ENCODE data around the gene NUP188.

The NUP188 gene

DNA sequence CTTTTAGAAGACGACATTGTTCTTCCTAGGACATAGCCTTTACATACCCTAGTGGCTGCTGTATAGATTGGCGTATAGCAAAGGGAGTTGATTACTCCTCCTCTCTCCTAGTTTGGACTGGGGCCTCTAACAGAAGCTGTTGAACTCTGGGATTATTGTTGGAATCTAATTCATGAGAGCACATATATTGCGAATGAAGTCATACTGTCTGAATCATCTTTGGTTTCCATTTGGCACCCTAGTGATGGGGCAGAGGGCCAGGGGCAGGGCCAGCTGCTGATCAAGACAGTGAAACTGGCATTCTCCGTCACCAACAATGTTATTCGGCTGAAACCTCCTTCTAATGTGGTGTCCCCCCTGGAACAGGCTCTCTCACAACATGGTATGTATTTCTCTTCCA is 40.3 kb downstream of the NUP188 start:
- no peak for TF ChIP-seq ZNF8 (CRISPR knock-in tag; IDR thresholded peaks at IDR 0.05)
- TF ChIP-seq, protein P1, sequence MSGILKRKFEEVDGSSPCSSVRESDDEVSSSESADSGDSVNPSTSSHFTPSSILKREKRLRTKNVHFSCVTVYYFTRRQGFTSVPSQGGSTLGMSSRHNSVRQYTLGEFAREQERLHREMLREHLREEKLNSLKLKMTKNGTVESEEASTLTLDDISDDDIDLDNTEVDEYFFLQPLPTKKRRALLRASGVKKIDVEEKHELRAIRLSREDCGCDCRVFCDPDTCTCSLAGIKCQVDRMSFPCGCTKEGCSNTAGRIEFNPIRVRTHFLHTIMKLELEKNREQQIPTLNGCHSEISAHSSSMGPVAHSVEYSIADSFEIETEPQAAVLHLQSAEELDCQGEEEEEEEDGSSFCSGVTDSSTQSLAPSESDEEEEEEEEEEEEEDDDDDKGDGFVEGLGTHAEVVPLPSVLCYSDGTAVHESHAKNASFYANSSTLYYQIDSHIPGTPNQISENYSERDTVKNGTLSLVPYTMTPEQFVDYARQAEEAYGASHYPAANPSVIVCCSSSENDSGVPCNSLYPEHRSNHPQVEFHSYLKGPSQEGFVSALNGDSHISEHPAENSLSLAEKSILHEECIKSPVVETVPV (CRISPR knock-in tag; IDR thresholded peaks at IDR 0.05): no peak
- TF ChIP-seq ZNF70 (CRISPR knock-in tag; IDR thresholded peaks at IDR 0.05): no peak
- no peak for TF ChIP-seq PPARA (CRISPR knock-in tag; IDR thresholded peaks at IDR 0.05; ENCODE audit: borderline replicate concordance)
- TF ChIP-seq, protein P2, sequence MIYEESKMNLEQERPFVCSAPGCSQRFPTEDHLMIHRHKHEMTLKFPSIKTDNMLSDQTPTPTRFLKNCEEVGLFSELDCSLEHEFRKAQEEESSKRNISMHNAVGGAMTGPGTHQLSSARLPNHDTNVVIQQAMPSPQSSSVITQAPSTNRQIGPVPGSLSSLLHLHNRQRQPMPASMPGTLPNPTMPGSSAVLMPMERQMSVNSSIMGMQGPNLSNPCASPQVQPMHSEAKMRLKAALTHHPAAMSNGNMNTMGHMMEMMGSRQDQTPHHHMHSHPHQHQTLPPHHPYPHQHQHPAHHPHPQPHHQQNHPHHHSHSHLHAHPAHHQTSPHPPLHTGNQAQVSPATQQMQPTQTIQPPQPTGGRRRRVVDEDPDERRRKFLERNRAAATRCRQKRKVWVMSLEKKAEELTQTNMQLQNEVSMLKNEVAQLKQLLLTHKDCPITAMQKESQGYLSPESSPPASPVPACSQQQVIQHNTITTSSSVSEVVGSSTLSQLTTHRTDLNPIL (CRISPR knock-in tag; IDR thresholded peaks at IDR 0.05; ENCODE audit: low read depth): 0 out of 2 replicates have a peak, but pooled peaks have one; percentile 24
- TF ChIP-seq ESRRG (CRISPR knock-in tag; IDR thresholded peaks at IDR 0.05): no peak
- no peak for TF ChIP-seq OSR1 (CRISPR knock-in tag; IDR thresholded peaks at IDR 0.05)
- no peak for TF ChIP-seq GLIS3 (CRISPR knock-in tag; IDR thresholded peaks at IDR 0.05)
- no peak for TF ChIP-seq RARB (CRISPR knock-in tag; IDR thresholded peaks at IDR 0.05)
- peak; percentile 58; the same call in 1 of the 2 replicates for TF ChIP-seq SNAI2 (CRISPR knock-in tag; IDR thresholded peaks at IDR 0.05)
- peak; percentile 91 for ATAC-seq

DNA sequence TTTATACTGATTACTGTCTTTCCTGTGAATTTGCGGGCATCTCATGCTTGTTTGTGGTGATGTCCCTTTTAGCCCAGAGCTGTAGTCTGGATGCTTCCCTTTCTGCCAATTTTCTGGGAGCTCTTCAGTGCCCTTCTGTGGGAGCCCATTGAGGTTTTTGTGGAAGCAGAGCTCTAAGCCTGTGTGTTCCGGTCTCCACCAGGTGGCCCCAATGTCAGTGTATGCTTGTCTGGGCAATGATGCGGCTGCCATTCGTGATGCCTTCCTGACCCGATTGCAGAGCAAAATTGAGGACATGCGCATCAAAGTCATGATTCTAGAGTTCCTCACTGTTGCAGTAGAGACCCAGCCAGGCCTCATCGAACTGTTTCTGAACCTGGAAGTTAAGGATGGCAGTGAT is 45.5 kb downstream of the NUP188 start:
- TF ChIP-seq TOX (CRISPR knock-in tag; IDR thresholded peaks at IDR 0.05; ENCODE audit: borderline replicate concordance): no peak
- no peak for TF ChIP-seq CSDC2 (CRISPR knock-in tag; IDR thresholded peaks at IDR 0.05)
- TF ChIP-seq ZFP3 (CRISPR knock-in tag; IDR thresholded peaks at IDR 0.05): no peak
- TF ChIP-seq ZC3H10 (CRISPR knock-in tag; IDR thresholded peaks at IDR 0.05): no peak
- TF ChIP-seq, protein P2 (CRISPR knock-in tag; IDR thresholded peaks at IDR 0.05; ENCODE audit: low read depth): no peak
- no peak for TF ChIP-seq ZNF8 (CRISPR knock-in tag; IDR thresholded peaks at IDR 0.05)
- no peak for TF ChIP-seq RARB (CRISPR knock-in tag; IDR thresholded peaks at IDR 0.05)
- no peak for TF ChIP-seq ESRRG (CRISPR knock-in tag; IDR thresholded peaks at IDR 0.05)
- ATAC-seq: peak; percentile 72; the same call in 2 of the 3 replicates

DNA sequence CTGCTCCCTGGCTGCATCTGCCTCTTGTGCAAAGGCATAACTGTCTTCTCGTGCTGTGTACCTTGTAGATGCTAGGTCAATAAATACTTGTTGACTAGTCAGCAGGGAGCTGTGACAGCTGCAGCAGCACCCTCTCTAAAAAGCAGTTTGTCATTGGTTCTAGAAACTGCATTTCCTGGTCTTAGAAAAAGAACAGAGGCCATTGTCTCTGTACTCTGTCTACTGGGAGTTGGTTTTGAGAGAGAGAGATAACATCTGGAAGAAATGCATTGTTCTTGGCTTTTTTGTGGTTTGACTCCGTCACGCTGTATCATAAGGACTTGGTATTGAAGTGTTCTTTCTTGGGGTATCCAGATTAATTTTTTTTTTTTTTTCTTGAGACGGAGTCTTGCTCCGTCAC is 48.3 kb downstream of the NUP188 start:
- no peak for ATAC-seq
- TF ChIP-seq TOX (CRISPR knock-in tag; IDR thresholded peaks at IDR 0.05; ENCODE audit: borderline replicate concordance): no peak
- no peak for TF ChIP-seq BACH2 (CRISPR knock-in tag; IDR thresholded peaks at IDR 0.05; ENCODE audit: borderline replicate concordance)
- TF ChIP-seq PPARA (CRISPR knock-in tag; IDR thresholded peaks at IDR 0.05; ENCODE audit: borderline replicate concordance): no peak
- TF ChIP-seq ZFP3 (CRISPR knock-in tag; IDR thresholded peaks at IDR 0.05): no peak
- no peak for TF ChIP-seq OSR1 (CRISPR knock-in tag; IDR thresholded peaks at IDR 0.05)
- no peak for TF ChIP-seq ARNTL (CRISPR knock-in tag; IDR thresholded peaks at IDR 0.05; ENCODE audit: borderline replicate concordance, low read depth)

DNA sequence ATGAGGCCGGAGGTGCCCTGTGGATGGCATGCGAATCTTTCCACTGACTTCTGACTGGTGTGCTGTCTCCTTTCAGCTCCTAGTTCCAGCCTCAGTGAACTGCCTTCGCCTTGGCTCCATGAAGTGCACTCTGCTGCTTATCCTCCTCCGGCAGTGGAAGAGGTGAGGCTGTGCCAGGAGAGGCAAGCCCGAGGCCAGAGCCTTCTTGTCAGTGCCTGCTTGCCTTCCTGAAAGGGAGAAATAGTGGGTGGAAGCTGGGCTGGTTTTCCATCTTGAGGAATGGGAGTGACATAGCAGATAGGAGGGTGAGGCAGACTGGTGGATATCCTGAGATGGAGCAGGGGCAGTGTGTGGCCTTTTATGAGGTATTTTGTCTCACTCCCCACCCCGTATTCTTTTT is 51.0 kb downstream of the NUP188 start:
- TF ChIP-seq OSR1 (CRISPR knock-in tag; IDR thresholded peaks at IDR 0.05) (no peak), RARB (CRISPR knock-in tag; IDR thresholded peaks at IDR 0.05) (no peak), ARNTL (CRISPR knock-in tag; IDR thresholded peaks at IDR 0.05; ENCODE audit: borderline replicate concordance, low read depth) (no peak)
- TF ChIP-seq, protein P3, sequence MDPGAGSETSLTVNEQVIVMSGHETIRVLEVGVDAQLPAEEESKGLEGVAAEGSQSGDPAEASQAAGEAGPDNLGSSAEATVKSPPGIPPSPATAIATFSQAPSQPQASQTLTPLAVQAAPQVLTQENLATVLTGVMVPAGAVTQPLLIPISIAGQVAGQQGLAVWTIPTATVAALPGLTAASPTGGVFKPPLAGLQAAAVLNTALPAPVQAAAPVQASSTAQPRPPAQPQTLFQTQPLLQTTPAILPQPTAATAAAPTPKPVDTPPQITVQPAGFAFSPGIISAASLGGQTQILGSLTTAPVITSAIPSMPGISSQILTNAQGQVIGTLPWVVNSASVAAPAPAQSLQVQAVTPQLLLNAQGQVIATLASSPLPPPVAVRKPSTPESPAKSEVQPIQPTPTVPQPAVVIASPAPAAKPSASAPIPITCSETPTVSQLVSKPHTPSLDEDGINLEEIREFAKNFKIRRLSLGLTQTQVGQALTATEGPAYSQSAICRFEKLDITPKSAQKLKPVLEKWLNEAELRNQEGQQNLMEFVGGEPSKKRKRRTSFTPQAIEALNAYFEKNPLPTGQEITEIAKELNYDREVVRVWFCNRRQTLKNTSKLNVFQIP (CRISPR knock-in tag; IDR thresholded peaks at IDR 0.05; ENCODE audit: borderline replicate concordance, low read depth): no peak
- no peak for ATAC-seq

DNA sequence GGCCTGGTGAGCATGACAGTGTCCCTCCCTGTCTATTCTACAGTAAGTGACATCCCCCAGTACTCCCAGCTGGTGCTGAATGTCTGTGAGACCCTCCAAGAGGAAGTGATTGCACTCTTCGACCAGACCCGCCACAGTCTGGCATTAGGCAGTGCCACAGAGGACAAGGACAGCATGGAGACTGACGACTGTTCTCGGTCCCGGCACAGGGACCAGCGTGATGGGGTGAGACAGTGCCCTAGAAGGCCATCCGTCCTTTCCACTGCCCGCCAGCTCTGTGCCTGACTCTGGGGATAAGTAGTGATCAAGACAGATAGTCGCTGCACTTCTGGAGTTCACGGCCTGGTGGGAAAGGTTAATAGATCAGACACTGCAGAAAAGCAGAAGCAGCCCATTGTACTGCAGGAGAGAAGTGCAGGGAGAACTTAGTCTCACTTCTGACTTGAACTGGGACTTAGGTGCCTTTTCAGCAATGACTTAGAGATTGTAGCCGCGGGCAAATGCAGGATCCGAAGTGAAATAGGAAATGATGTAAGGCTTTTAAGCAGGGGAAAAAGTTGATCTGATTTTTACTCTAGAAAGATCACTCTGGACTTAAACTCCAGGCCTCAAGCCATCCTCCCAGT is 52.2 kb downstream of the NUP188 start:
- no peak for ATAC-seq
- TF ChIP-seq TOX (CRISPR knock-in tag; IDR thresholded peaks at IDR 0.05; ENCODE audit: borderline replicate concordance) (no peak), SNAI2 (CRISPR knock-in tag; IDR thresholded peaks at IDR 0.05) (no peak)

All from SK-N-SH treated with all-trans-retinoic acid at 6 μM for 48 hours (cell line).